HG02798 (cell line): ENCODE results near the gene RELN.
"Not testable (repeated sequence)": the region's sequence is repeated elsewhere in the genome, so short reads cannot be mapped to it uniquely, and the experiment has no call there.

Source experiments
- ATAC-seq: cut with Tn5 transposase; IDR thresholded peaks from one replicate; pipeline ENCODE4 v1.9.1; 2021; ENCODE audit warnings: mild to moderate bottlenecking; ENCODE audit not compliant: unreplicated experiment, poor library complexity

Gene RELN

DNA sequence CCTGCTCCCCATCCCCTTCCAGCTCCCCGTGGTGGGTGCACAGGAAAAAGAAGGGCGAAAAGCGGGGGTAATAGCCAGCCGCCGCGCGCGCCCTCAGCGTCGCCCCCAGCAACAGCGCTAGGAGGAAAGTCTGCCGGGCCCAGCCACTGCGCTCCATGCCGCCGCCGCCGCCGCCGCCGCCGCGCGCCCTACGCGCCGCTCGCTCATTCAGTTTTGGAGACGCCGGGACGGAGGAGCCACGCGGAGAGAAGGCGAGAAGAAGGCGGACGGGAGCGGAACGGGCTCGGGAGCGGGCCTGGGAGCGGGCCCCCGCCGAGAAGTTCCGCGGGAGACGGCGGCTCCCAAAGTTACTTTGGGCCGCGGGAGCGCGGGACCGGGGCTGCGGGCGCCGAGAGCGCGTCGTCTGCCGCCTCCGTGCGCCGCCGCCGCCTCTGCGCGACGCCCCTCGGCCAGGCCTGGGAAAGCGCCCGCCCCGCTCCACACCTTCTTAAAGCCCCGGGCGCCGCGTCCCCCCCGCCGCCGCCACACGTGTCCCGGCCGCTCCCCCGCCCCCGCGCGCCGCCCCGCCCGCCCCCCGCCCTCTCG, at the start of gene RELN:
Gene RELN (minus strand): TSS at position 459 of the 585 bp plus-strand sequence. CDS start 302 bp downstream, at position 157.
- no peak for ATAC-seq

DNA sequence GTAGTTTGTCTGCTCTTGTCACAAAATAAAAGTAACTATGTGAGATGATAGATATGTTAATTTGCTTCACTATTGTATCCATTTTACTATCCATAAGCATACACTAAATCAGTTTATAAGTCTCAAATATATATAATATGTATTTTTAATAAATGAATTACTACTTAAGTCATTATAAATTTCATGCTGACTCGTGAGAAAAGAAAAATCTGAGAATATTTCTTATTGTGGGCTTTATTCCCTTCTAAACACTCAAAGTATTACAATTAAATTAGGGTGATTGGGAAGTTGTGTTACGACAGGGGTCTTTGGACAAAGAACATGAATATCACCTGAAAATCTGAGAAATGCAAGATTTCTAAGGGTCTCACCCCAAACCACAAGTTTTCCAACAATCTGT, 48.7 kb upstream of the RELN start:
- no peak for ATAC-seq

DNA sequence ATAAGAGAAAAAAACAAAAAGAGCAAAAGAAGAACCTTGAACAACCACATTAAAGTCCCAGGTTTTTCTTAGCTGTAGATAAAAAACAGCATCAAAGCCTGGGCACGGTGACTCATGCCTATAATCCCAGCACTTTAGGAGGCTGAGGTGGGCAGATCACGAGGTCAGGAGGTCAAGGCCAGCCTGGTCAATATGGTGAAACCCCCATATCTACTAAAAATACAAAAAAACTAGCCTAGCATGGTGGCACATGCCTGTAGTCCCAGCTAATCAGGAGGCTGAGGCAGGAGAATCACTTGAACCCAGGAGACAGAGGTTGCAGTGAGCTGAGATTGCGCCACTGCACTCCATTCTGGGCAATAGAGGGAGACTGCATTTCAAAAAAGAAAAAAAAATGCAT, 47.4 kb upstream of the RELN start:
- ATAC-seq, result not testable (repeated sequence)

DNA sequence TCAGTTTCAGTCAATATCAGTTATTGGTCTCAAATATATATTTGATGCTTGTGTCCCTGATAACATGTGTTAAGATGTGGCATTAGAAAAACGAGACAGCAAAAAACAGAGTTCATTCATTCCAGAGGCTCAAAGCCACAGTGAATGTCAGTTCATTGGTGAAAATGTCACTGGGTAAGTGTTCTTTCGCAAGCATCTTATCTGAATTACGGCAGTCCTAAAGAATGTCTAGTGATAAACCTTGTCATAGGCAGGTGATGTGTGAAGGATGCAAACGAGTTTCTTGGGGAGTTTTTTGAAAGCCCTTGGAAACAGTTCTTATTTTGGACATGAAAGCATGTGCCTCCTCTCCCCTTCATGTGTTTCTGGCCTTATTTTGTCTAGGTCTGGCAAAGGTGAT, 45.9 kb upstream of the RELN start:
- no peak for ATAC-seq

DNA sequence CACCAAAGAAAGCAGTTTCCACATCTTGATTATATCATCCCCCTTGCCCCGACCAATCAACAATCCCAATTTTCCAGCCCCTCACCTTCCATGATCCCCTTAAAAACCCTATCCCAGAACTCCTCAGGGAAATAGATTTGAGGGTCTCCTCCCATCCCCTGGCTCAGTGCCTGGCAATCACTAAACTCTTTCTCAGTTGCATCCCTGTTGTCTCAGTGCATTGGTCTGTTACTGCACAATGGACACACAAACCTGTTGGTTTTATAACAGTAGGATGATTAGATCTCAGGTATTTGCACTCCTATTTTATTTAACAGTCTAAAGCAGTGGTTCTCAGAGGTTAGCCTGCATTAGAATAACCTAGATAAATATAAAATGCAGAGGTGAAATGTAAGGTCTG, 45.2 kb upstream of the RELN start:
- ATAC-seq, result no peak

GRCh38 chr7:104033837-104034236, 44.4 kb upstream of the RELN start:
- no peak for ATAC-seq

DNA sequence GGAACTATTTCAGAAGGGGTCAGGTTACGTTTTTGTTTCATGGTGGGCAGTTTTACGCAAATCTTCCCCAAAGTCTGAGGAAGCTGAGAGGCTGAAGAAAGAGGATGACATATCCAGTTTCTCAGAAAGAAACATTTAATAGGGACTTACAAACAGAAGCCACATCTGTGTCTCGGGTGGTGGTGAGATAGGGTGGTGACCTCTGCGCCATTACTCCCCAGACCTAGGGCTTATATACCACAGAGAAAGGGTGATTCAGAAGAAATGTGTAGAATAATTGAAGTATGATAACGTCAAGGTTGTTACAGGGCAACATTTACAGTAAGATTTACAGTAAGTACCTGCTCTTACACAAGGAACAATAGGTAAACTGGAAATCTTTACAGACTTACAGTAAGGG, 43.0 kb upstream of the RELN start:
- no peak for ATAC-seq

- ATAC-seq, result no peak
Observed at GRCh38 chr7:104029765-104030164, 40.3 kb upstream of the RELN start.

- ATAC-seq, result no peak
Observed at GRCh38 chr7:104024632-104025031, 35.2 kb upstream of the RELN start.

GRCh38 chr7:104023100-104023499, 33.6 kb upstream of the RELN start:
- no peak for ATAC-seq

GRCh38 chr7:104018425-104018824, 29.0 kb upstream of the RELN start:
- no peak for ATAC-seq

- ATAC-seq, result no peak
Observed at GRCh38 chr7:104017001-104017400, 27.5 kb upstream of the RELN start.

GRCh38 chr7:104012835-104013234, 23.4 kb upstream of the RELN start:
- ATAC-seq, result no peak

- ATAC-seq, result no peak
Observed at GRCh38 chr7:104011829-104012228, 22.4 kb upstream of the RELN start.

- ATAC-seq, result no peak
Observed at GRCh38 chr7:104010052-104010909, 20.8 kb upstream of the RELN start.

DNA sequence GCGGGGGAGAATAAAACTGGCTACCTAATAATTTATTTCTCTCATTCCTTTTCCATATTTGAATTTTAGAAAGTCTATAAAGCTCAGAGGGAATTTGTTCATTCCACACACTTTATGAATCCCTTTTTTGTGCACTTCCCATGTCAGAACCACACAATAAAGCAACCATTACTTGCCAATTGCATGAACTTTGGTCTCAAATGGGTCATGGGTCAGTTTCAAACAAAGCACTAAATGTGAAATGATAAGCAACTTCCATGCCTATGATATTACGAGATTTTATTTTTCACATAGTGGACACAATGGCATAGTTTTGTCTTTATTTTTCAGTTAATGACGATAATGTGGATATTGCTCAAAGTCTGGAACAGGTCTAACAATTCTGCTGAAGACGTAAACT, 18.6 kb upstream of the RELN start:
- no peak for ATAC-seq

- ATAC-seq, result no peak
Observed at GRCh38 chr7:104007614-104008013, 18.2 kb upstream of the RELN start.

DNA sequence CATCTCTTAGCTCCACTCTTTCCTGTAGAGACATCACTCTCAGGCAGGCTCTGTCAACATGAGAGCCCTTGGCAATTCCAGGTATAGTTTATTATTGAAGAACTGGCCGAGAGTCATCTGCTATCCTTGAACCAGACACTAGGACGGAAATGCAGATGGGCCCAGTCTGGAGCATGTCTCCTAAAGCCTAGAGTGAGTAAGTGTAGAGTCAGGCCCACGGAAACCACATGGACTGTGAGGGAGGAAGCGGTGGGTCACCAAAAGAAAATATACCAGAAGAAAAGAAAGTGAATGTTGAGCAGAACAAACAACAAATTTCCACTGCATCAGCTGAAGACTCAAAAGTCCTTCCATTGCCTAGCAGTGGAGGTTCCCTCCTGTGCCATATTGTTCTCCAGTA, 15.7 kb upstream of the RELN start:
- ATAC-seq, result no peak

DNA sequence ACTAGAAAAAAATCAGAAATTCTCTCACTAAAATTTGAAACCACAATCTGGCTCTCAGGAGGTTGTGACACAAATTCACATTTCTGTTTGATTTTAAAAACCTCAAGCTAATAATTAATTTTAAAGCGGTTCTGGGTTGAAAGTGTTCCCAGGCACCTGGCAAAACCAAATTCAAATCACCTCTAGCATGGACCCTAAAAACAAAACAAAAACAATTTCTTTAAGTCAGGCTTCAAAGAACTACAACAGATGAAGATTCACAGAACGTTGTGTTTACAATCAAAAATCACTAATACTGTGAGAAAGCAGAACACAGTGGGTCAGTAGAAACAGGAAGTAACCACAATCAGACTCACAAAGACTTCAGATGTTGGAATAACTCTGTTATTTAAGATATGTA, 7.2 kb upstream of the RELN start:
- ATAC-seq, result peak; percentile 62

DNA sequence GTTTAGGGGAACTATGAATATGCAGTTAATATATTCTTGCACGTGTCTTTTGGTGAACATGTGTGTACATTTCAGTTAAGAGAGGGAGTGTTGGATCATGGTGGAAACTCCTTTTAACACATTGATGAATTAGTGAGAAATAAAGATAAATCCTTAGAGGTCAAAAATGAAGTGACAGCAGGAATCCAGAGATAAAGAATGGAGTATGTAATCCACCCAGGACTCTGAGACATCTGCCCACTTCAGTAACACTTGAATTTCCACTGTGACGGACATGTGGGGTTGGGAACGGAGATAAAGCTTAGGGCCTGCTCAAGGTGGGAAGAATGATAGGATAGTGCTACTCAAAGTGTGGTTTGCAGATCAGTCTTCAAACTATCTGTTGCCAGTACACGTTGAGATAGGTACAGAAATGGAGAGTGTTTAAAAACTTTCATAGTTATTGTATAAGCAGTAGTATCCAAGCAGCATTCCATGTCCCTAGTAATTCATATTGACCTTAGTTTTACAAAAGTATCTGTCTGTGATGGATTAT, 6.6 kb upstream of the RELN start:
- ATAC-seq, result no peak

- no peak for ATAC-seq
Observed at GRCh38 chr7:103995554-103995953, 6.1 kb upstream of the RELN start.

DNA sequence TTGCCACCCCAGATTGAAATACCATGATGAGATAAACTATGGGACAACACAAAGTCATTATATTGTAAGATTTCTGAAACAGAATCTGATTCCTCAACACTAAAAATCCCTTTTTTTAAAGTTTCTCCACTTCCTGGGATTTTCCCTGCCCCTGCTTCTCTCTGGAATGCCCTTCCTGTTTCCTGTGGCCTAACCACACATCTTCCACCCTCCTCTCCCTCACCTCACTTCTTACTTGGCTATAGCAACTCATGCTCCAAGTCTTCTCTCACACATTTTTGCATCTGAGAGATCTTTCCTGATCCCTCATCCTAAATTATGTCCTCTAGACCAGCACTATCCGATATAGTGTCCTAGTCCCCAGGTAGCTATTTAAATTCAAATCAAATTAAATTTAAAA, 4.1 kb upstream of the RELN start:
- no peak for ATAC-seq
